Right lung (tissue), 5 donors: Measurements from ENCODE around the gene ADH7. TPM values are rescaled to one million over a fixed set of nuclear protein-coding genes. Genes with fewer than 3 reads are reported as not detected.
"Not testable (repeated sequence)": the region's sequence is repeated elsewhere in the genome, so short reads cannot be mapped to it uniquely, and the experiment has no call there.

ENCODE experiments used
- DNase-seq, 2 donors: peaks; one replicate each; pipeline ENCODE4 v3.0.0-alpha.2; 2013
- polyA plus RNA-seq, 5 donors: library from polyadenylated mRNA; unstranded; fragments of 120-200 nt; gene quantifications; one replicate each; pipeline versions ENCODE4 v1.2.1 to v1.2.3, GENCODE V29; 2013; ENCODE audit warnings: inconsistent platforms in 1 of 5, low replicate concordance in 1 of 5; ENCODE audit not compliant: insufficient read length in 5 of 5, insufficient read depth in 1 of 5

ADH7 gene
- polyA plus RNA-seq, 5 donors, result 0.10 to 0.22 TPM; not detected in 3

DNA sequence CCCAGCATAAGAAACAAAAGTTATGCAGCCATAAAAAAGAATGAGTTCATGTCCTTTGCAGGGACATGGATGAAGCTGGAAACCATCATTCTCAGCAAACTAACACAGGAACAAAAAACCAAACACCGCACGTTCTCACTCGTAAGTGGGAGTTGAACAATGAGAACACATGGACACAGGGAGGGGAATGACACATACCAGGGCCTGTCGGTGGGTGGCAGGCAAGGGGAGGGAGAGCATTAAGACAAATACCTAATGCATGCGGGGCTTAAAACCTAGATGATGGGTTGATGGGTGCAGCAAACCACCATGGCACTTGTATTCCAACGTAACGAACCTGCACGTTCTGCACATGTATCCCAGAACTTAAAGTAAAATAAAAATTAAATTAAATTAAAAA is 19.4 kb downstream of the ADH7 start:
- not testable (repeated sequence) for DNase-seq

DNA sequence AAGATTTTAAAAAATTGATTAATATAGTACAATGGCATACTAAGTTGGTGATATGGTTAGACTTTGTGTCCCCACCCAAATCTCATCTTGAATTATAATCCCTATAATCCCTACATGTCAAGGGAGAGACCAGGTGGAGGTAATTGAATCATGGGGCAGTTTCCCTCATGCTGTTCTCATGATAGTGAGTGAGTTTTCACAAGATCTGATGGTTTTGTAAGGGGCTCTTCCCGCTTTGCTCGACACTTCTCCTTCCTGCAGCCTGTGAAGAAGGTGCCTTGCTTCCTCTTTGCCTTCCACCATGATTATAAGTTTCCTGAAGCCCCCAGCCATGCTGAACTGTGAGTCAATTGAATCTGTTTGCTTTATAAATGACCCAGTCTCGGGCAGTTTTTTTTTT is 20.2 kb downstream of the ADH7 start:
- not testable (repeated sequence) for DNase-seq

DNA sequence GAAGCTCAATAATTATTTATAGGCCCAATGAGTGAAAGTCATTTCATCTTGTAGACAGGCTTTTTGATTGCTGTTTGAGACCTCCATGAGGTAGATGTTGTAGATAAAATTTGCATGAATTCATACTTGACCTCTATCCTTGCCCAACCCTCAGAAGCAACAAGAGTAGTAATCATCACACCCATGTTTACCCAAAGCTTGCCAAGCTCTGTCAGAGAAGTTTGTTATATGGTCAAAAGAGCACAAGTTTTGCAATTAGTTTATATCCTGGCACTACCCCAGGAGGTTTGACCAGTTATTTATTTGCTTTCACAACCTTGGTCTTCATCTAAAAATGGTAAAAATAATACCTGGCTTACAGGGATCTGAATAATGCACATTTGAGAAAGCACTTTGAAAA is 20.7 kb downstream of the ADH7 start:
- DNase-seq, result no peak

DNA sequence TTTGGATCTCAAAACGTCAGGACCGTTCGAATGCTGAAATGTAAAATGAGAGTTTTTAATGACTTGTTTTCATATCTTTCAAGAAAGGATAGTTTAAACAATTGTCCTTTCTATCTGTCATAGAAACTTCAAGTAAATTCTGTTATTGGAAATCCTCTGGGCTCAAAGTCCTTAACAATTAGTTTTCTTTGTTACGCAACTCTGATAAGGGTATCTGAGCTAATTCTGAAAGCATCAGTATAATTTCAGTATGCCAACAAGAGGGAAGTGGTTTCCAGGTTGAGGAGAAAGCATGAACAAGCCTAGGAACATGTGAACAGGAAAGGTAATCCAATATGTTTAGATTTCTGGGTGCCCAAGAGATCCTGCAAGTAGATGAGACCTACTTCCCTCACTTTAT is 22.0 kb downstream of the ADH7 start:
- no peak for DNase-seq

DNA sequence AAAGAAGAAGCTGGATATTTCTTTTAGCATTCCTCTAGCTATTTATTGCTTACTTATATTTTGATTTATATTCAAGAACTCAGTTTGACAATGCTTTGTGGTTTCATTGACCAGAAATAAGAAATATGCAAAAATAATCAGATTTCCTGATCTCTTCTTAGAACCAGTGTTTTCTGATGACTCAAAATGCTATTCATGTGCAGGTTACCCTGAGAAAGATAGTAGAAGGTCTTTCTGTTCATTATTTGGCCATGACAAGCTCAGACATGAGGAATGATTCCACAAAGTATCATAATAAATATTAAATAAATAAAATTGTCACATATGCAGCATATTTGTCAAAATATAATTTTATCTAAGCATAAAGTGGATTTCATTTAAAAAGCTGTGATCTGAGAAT is 24.1 kb downstream of the ADH7 start:
- DNase-seq, result no peak

DNA sequence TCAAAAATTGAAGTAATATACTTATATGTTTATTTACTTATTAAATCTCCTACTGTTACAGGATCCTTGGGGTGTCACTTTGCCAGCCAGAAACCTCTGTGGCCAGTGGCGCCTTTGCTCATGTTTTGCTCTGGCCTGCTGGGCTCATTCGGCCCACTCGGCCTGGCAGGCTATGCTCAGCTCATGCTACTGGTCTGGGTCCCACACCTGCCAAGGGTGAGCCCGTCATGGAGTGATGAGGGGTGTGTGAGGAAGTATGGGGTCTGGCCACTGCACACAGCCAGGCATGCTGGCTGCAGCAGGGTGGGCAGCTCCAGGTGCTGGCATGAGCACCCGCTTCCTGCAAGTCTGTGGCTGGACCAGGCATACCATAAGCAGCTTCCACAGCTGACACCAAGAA is 25.1 kb downstream of the ADH7 start:
- no peak for DNase-seq

DNA sequence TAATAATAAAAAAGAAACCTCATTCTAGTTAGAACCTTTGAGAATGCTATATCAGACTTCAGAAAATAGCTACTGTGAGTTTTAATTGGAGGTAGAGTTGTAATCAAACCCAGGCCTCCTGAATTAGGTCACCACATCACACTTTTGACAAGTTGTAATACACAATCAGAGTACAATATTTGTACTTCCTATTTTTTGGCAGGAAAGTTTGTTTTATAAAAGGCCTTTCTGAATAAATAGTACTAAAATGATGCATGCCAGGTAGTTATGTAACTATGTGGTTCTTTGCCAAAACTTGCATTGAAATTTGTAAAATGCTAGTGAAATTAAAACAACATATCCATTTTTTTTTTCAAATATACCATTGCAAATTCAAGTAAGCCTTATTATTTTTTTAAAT is 26.8 kb downstream of the ADH7 start:
- DNase-seq, result no peak

DNA sequence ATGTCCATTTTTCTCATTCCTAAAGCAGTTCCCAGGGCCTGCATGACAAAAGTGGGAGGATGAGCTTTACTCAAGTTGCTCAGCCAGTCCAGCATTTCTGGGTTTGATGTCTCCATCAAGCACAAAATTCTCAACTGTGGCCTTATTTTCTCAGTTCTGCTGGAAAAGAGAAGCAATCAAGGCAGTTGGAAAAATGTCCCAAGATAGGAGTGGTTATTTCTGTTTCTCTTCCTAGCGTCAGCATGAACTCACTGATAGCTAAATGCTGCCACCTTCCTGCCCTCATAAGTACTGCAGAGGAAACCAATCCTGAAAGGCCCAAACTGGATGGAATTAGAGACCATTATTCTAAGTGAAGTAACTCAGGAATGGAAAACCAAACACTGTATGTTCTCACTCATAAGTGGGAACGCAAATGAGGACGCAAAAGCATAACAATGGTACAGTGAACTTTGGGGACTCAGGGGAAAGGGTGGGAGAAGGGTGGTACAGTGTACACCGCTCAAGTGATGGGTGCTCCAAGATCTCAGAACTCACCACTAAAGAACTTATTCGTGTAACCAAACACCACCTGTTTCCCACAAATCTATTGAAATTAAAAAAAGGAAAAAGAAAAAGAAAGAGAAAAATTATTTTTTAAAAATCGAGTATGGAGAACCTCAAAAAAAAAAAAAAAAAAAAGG is 29.6 kb downstream of the ADH7 start:
- DNase-seq, result peak; percentile 75 to 85

DNA sequence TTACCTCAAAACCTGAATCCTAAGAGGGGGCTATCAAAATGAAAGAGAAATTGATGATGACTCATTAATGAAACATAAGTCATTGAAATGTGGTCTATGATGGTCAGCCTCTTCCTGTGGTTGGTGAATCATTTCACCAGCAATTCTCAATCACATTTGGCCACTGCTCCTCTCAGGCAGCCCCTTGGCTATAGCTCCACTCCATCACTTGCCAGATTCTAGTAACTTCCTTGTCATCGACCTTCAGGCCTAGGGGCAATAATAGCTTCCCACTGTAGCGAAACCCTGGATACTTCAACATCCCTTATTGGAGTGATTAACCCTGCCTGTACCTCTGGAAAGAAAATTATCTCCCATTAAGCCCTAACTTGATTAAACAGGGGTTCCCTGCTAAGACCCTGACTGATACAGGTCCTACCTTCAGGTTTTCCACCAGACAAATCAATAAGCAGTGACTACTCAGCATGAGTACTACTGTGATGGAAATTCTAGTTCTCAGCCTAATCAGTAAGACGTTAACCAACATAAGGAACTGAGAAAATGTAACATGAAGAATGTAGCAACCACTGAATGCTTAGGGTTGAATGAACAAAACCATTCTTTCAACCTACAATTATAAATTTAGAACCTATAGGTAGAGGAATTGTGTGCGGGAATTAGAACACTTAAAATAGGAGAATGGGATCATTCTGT is 30.4 kb downstream of the ADH7 start:
- DNase-seq, result no peak

DNA sequence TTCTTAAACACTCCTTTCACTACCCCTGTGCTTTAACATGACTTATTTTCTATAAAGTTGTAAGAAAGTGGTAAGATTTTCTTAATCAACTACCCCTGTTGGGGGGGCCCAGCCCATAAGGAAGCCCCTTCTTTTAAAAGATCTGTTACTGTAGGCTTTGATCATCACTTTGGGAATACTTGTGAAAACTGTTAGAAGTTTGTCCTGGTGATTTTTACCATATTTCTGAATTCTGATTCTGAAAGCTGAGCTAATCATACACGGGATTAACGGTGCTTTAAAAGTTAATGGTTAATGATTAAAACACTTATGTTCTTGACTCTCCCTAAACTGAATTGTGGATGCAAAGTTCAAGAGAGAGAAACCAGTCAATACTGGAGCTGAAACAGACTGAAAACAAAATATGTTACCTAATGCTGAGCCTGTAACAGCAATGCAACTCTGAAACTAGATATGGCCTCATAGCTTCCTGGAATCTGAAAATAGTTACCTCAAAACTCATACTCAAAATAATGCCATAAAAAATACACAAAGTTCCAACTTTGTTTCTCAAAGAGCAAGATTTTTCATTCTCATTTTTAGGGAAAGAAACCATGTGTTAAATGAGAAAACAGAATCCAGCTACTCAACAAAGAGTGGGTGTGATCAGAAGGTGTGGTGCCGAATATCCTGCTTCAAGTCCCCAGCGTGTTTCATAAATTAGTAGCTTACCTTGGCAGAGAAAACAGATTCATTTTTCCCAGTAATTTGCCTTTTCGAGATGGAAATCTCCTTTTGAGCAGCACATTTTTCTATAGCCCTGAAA is 31.6 kb downstream of the ADH7 start:
- DNase-seq, result no peak

DNA sequence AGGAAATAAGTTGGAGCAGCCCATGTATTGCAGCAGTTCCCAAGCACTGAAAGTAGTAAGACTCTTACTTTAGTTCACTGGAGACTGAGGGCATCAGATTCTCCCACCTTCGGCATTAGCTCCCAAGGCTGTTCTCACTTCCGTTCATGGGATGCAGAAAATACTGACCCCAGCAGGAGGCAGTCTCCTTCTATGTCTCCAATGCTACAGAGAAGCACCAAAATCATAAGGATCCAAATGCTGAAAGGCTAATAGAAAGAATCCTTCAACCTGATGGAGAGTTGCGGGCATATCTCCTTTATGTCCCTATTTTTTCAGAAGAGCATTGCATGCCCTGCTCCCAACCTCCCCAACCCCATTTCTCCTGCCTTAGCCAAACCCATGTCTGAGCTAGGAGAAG is 32.4 kb downstream of the ADH7 start:
- no peak for DNase-seq

DNA sequence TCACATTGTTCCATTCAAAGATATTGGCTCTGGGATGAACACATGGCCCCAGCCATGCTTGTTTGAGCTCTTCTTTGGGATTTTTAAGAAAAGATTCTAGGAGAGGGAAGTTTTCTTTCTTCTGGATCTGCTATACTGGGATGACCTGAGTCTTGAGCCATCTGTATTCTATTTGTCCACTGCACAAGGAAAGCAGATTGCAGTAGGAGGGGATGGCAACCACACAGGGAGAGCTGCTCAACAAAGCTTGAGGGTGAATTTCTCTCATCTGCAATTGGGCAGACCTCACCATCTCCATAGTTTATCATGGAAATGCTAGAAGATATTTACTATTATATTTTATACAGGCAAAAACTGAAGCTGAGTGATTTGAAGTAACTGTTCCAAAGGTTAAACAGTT is 34.3 kb downstream of the ADH7 start:
- DNase-seq, result no peak

DNA sequence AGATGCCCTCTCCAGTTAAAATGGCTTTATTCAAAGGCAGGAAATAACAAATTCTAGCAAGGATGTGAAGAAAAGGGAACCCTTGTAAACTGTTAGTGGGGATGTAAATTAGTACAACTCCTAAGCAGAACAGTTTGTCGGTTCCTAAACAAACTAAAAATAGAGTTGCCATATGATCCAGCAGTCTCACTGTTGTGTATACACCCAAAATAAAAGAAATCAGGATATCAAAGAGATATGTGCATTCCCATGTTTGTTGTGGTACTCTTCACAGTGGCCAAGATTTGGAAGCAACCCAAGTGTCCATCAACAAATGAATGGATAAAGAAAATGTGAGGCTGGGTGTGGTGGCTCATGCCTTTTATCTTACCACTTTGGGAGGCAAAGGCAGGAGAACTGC is 36.1 kb downstream of the ADH7 start:
- no peak for DNase-seq

DNA sequence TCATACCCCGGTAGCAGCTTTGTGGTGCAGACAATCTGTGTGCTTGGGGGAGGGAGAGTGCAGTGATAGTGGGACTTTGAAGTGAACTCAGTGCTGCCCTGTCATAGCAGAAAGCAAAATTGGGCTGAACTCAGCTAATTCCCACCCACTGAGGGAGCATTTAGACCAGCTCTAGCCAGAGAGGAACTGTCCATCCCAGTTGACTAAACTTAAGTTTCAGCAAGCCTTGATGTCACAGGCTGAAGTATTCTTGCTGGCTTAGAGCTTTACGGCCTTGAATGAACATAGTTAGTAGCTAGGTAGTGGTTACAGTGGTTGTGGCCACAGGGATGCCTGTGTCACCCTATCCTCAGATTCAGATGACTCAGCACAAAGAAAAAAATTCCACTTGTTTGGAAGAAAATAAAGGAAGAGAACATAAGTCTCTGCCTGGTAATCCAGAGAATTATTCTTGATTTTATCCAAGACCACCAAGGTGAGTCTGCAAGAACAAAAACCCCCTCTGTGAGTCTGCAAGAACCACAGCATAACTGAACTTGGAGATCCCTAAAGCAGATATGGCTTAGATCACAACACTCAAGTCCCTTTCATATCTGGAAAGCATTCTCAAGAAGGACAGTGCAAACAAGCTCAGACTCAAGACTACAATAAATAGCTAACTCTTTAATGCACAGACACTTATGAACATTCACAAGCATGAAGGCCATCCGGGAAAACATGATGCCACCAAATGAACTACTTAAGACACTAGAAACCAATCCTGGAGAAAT is 39.4 kb downstream of the ADH7 start:
- DNase-seq, result no peak

DNA sequence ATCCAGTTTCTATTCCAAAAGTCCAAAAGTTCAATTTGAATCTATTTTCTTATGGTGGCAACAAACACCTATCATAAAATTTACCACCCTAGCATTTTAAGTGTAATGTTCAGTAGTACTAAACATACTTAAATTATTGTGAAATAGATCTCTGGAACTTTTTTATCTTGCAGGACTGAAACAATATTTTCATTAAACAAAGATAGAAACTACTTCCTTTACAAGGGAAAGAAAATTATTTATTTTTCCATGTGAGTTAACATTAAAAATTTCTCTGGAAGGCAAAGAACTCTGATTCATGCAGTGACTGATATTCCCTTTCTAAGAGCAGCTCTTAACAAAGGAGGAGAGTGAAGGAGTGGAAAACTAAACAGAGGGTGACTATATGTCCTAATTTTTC is 40.2 kb downstream of the ADH7 start:
- no peak for DNase-seq

DNA sequence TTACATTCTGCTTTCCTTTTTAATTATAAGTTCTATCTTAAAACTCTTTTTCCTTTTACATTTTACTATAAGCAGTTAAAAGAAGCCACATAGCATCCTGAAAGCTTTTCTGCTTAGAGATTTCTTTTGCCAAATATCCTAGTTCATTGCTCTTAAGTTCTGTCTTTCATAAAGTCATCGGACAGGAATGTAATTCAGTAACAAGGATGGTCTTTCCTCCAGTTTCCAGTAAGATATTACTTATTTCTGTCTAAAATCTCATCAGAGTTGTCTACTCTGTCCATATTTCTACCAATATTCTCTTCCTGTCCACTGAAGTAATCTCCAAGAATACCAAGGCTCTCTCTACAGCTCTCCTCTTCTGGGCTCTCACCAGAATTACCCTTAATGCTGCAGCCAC is 45.1 kb downstream of the ADH7 start:
- DNase-seq, result no peak

DNA sequence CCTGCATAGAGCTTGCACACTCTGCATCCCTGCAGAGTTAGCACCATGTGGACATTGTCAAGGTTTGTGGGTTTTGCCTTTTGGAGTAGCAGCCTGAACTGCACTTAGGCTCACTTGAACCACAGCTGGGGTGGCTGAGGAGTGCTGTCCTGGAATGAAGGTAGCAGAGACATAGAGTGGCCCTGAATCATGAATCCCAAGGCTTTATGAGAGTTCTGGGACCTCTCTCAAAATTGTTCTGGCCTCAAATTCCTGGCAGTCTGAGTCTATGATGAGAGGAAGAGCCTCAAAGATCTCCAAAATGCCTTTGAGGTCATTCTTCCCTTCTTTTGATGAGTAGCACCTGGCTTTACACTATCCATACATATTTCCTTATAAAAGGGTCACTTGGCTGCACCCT is 45.5 kb downstream of the ADH7 start:
- DNase-seq, result no peak

DNA sequence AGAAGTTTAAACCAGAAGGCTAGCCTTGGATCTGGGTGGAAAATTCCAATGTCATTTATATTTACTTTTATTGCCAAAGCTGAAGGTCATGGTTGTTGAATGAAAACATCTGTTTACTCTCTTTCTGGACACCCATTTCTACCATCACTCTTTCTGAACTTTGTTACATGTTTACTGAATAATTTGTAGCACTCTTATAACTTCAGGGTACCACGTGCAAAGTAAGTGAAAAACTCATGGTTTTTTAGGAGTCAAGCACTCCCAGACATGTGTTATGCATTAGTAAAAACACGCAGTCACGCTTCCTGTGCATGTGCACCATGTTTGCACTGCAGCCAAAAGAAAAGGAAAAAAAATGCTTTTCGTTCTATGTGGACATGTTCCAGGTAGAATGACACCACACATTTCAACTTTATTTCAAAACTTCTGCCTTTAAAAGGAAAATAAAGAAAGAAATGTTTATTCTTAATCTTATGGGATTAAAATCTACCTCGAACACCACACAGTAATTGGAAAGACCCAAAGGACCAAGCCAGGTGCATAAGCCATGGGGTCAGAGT is 51.2 kb downstream of the ADH7 start:
- DNase-seq, result peak; percentile 71

DNA sequence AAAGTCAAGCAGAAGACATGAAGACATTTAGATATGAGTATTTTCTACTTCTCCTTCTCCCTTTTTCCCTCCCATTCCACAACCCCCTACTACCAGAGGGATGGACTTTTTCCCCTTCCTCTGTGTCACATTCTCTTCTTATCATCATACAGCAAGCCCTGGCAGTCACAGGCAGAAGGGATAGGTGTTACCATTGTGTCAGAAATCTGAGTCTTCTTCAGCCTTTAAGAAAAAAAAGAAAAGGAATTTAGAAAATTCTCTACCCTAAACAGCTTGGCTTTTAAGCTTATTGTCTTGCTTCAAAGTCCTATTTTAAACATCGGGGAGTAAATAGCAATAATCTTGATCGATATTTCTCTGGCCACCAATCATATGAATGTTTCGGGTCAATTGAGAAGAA is 51.7 kb downstream of the ADH7 start:
- DNase-seq, result no peak

DNA sequence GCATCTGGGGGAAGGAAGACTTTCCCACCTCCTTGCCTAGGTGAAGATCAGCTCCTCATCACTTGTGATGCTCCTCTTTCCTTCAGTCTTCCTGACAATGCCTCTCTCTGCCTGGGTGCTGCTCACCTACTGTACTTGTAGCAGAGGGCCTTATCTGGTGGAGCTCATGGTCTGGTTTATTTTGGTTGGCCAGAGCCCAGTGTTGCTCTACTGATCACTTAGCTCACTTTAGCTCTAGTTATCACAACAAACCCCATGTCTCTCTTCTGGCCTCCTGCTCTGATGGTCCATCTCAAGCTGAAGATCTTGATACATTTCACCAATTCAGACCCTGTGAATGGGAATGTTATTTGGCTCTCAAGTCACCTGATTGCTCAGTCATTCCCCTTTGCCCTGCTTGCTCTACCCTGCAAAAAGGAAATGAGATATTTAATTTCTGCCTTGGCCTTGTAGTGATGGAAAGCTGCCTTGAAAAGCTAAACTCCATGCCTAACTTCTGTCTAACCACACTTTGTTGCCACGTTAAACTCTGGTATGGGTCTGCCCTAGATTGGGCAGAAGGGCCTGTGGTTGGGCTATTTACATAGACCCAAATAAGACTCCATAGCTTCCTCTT is 52.3 kb downstream of the ADH7 start:
- DNase-seq, result no peak

DNA sequence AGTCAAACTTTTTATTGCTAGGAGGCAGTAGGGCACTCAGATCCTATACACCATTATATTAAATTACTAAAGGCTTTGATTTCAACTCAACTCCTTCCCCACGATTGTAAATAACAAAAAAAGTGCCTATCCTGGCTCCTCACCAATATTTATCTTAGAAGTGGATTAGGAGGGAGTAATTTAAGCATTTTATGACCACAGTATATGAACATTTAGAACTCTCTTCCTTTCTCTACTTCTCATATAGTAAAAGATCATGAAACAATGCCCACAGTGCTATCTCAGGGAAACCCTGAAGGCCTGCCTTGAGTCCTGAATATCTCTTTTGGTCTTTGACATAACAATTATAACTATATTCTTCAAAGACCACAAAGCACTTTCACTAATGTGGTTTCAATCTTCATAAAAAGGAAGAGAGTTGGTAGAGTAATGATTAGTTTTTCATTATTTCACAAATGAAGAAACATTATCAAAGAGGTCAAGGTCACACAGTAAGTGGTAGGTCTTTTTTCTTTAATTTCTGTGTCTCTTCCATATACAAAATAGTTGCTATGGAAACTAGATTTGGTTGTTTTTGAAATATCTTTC is 53.5 kb downstream of the ADH7 start:
- no peak for DNase-seq
